Kidney capillary endothelial cell (primary cell): ENCODE data around the gene TUBD1.
"Not testable (repeated sequence)": the region's sequence is repeated elsewhere in the genome, so short reads cannot be mapped to it uniquely, and the experiment has no call there.

Source experiments
- DNase-seq: peaks from one replicate; pipeline ENCODE4 v3.0.0-alpha.2; 2018; ENCODE audit warnings: low spot score

The TUBD1 gene, protein sequence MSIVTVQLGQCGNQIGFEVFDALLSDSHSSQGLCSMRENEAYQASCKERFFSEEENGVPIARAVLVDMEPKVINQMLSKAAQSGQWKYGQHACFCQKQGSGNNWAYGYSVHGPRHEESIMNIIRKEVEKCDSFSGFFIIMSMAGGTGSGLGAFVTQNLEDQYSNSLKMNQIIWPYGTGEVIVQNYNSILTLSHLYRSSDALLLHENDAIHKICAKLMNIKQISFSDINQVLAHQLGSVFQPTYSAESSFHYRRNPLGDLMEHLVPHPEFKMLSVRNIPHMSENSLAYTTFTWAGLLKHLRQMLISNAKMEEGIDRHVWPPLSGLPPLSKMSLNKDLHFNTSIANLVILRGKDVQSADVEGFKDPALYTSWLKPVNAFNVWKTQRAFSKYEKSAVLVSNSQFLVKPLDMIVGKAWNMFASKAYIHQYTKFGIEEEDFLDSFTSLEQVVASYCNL

DNA sequence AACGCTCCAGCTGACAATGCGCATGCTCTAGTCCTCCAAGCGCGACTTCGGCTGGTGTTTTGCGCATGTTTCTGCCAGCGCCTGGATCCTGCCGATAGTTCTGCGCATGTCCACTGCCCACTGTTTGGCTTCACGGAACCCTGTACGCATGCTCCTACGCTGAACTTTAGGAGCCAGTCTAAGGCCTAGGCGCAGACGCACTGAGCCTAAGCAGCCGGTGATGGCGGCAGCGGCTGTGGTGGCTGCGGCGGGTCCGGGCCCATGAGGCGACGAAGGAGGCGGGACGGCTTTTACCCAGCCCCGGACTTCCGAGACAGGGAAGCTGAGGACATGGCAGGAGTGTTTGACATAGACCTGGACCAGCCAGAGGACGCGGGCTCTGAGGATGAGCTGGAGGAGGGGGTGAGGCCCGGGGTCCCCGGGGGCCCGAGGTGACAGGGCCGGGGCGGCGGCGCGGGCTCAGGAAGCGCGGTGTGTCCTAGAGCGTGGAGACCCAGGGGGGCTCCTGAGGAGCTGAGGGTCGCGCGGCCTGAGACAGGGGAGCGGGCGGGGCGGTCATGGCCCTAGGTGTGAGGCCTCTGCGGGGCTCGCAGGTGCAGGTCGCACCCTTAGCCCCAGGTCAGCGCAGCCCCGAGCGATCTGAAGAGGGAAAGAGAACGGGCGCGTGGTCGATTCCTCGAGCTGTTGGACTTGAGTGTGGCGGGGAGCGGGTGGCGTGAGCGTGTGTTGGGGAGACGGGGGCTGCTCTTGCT, at the start of gene TUBD1, which contains the start of gene RPS6KB1:
Gene TUBD1 (minus strand): TSS at position 20 of the 752 bp plus-strand sequence. CDS start 1,941 bp downstream, outside the sequence.
Gene RPS6KB1 (plus strand): TSS at position 198 of the 752 bp plus-strand sequence. CDS start 64 bp downstream, at position 262.
- peak; percentile 100 for DNase-seq

DNA sequence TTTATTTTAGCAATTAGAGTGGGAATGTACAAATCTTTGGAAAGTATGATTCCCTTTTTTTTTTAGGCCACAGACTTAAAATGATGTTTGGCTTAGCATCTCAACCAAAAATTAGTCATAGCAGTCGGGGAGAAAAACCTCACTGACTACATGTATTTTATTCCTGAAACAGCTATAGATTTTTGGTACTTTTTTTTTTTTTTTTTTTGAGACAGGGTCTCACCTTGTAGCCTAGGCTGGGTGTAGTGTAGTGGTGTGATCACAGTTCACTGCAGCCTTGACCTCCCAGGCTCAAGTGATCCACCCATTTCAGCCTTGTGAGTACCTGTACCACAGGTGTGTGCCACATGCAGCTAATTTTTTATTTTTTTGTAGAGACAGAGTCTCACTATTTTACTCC, 48.4 kb upstream of the TUBD1 start:
- no peak for DNase-seq

DNA sequence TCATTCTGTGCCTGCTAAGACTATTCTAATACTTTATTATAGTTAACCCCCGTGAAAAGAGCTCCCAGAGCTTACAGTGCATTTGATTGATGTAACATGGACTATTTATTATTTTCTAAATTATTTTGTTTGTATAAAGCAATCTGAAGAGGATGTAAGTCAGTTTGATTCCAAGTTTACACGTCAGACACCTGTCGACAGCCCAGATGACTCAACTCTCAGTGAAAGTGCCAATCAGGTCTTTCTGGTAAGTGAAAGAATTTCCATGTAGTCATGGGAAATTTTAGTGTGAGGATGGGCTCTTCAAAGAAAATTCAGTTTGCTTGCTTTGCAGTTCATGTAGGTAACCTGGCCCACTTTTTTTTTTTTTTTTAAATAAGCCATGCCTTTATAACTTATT, 48.0 kb upstream of the TUBD1 start:
- DNase-seq: not testable (repeated sequence)

DNA sequence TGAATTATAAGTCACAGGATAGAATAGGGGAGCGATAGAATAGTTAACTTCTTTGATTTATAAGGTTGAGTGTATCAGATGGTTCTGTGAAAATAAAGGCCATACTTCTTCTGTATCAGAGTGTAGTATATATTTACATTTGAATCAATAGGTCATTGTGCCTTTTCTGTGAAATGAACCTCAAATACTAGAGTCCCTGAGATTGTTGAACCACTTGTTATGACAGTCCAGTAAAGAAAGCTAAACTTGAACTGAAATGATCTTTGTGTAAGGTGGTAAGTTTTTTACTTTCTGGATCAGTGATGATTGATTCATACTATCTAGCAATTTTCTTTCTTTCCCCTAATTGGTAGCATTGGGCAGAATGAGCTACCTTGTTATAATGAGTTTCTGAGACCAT, 40.6 kb upstream of the TUBD1 start:
- DNase-seq: not testable (repeated sequence)

DNA sequence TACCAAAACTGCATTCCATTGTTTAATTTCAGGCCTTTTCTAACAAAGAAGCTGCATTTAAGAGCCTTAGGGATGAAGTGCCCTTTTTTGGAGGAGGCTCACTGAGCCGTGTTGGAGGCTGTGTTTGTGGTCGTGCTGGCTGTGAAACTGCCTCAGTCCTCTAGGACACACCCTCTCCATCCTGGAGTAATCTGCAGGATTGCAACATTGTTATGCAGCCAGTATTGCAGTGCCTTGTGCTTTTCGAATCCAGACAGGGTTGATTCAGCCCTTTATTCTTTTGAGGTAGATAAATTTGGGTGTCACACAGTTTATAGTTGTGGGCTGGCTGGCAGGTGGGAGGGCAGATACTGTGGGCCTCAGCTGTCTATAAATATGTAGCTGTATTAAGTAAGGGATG, 38.0 kb upstream of the TUBD1 start:
- DNase-seq: not testable (repeated sequence)

DNA sequence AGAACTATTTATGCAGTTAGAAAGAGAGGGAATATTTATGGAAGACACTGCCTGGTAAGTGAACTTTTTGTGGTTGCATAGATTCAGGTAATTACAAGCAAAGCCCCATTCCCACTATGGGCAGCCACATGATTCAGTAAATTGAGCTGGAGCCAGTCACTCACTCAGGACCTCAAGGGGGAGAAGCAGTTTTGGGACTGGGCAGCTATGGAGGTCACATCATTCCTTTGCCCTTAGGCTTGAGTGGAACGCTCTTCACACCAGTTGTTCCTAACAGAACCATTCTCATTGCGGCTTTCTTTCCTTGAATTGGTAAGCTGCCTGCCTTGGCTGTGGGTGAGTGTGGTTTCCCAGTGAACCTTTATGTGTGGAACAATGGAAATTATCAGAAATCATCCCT, 37.4 kb upstream of the TUBD1 start:
- not testable (repeated sequence) for DNase-seq

DNA sequence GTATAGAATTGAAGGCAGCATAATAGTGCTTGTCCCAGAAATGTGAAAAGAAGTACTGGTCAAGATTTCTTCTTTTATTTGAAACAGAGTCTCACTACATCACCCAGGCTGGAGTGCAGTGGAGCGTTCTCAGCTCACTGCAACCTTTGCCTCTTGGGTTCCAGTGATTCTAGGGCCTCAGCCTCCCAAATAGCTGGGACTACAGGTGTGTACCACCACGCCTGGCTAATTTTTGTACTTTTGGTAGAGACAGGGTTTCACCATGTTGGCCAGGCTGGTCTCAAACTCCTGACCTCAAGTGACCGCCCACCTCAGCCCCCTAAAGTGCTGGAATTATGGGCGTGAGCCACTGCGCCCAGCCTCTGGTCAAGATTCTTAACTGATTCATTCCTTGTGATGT, 27.9 kb upstream of the TUBD1 start:
- not testable (repeated sequence) for DNase-seq

DNA sequence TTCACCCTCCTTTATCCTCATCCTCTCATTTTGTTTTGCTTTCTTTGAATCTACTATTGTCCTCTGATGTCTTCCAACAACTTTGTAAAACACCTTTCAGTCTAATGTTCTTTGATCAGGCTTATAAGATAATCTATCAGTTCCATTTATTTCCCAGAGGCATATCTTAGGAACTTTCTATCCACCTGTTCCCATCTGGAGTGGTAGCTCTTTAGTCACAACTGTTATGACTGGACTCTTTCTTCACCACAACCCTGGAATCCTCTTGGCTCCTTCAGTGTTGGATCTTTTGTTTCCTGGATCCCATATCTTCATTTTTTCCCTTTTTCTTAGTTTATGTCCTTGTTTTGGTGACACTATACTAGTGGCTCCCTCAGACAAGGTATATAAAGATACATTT, 23.7 kb upstream of the TUBD1 start:
- DNase-seq: no peak

DNA sequence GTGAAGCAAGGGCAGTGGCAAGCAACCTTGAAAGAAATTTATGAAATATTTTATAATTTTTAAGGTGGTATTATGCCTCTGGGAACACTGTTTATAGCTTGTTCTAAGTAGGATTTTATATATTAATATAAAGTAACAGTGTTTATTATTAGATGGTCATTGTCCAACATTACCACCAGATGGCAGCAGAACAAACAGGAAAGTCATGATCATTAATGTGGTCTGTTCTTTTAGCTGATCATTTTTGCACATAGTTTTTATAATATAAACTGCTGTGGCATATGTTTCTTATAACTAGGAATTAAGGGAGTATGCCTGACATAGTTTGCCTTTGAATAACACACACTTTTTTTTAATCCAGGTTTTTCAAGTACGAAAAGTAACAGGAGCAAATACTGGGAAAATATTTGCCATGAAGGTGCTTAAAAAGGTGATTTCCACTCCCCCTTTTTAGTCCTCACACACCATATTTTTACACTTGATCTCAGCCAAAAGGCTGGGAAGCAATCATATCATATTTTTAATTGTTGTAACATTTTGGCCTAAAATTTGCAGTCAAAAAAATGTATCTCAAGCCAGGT, 21.6 kb upstream of the TUBD1 start:
- DNase-seq: peak; percentile 42

DNA sequence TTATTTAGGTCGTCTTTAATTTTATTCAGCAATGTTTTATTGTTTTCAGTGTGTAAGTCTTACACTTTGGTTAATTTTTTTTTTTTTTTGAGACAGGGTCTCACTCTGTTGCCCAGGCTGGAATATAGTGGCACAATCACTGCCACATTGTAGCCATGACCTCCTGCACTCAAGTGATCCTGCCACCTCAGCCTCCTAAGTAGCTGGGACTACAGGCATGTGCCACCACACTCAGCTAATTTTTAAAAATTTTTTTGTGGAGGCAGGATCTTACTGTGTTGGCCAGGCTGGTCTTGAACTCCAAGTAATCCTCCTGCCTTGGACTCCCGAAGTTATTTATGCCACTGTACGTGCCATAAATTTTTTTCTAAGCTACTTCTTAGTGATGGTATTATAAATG, 14.7 kb upstream of the TUBD1 start:
- no peak for DNase-seq

DNA sequence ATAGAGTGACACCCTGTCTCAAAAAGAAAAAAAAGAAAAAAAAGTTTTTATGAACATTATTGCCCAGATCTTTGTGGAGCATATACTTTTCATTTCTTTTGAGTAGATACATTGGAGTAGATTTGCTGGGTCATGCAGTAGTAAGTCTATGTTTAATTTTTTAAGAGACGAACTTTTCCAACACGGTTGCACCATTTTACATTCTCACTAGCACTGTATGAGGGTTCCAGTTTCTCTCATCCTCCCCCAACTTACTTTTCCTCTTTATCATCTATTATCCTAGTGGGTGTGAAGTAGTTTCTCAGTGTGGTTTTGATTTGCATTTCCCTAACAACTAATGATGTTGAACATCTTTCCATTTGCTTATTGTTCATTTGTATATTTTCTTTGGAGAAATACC, 10.7 kb upstream of the TUBD1 start:
- DNase-seq: no peak

DNA sequence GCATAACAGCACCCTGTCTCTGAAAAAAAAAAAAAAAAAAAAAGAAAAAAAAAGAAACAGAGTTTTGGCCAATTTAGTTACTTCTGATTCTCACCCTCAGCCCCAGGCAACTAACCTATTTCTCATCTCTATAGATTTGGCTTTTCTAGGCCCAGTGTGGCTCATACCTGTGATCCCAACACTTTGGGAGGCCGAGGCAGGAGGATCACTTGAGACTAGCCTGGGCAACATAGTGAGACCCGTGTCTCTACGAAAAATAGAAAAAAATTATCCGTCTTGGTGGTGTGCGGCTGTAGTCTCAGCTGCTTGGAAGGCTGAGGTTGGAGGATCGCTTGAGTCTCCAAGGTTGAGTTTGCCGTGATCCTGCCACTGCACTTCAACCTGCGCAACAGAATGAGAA, 8.9 kb upstream of the TUBD1 start:
- no peak for DNase-seq

DNA sequence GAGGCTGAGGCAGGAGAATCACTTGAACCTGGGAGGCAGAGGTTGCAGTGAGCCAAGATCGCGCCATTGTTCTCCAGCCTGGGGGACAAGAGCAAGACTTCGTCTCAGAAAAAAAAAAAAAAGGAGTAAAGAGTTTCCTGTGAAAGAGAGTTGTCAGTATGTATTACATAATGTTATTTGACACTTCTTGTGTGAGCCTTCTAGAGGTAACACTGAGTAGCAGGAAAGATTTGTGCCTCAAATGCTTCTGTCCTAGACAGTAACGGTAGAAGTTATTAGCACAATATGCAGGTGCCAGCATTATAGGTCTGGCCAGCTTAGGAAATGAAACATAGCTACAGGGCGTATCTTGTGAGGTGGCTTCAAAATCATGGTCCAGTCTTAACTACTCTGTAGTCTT, 6.4 kb upstream of the TUBD1 start:
- DNase-seq: no peak

DNA sequence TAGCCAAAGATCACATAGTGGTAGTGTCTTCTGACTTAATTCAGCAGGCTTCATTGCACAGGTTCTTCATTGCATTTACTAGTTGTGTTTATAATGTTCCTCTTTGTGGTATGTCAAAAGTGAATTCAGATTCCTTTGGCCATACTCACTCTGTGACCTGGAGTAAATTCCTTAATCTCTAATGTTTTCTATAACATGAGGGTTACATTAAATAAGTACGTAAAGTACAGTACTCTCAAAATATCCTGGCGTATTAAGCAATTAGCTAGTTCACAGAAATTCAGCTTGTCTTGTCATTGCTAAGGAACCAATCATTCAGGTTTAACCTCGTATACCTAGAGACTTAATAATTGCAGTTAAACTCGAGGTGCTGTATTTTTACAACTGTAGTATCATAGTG, 4.3 kb upstream of the TUBD1 start:
- DNase-seq: no peak

DNA sequence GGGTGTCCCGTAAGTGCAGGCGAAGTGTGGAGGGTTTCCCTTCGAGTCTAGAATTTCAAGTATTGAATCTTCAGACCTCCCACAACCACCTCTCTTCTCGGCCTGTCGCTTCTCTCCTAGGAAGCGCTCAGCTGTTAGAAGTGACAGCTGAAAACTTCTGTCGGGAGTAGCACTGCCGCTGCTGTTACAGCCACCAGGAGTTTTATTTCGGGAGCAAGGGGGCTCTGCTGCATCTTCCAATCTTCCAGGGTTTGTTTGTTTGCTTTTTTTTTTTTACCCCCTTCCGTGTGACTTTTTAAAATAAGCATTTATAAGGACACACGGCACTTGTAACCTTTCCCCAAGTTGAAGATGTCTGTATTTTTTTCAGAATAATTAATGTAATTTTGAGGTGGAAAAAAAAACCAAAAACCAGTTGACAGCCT, 945 bp upstream of the TUBD1 start:
- DNase-seq: no peak

DNA sequence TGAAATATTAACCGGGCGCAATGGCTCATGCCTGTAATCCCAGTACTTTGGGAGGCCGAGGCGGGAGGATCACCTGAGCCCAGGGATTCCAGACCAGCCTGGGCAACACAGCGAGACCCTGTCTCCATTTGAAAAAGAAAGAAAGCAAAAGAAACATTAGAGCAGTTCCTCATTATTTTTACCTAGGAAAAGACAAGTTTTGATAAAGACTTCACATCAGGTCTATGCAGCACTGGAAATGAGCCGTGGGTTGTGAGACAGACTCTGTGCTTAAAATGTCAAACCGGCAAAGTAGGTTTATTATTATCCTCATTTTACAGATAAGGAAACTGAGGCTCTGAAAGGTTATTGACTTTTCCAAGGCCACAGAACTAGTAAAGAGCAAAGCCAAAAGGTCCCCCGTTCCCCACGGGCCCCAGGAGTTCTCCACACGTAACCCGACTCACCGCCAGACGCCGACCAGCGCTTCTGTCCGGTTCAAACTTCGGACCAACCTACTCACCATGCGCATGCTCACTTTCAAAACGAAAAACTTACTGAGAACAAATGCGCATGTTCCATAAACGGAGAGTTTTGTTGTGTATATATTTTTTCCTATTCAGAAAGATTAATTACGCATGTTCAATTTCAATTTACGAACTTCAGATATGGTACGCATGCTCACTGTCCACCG, 356 bp downstream of the TUBD1 start:
- no peak for DNase-seq

DNA sequence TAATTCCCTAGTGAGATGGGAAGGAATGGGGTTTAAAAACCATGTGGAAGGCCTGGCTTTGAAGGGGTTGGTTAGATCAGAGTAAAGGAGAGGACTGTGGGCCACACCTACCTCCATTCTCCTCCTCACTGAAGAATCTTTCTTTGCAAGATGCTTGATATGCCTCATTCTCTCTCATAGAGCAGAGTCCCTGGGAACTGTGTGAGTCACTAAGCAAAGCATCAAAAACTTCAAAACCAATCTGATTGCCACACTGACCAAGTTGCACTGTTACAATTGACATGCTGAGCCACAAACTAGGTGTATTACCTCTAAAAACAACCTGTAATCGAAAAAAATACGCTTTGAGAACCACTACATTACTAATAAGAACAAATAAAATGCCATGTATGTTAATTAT, 2.0 kb downstream of the TUBD1 start:
- no peak for DNase-seq

DNA sequence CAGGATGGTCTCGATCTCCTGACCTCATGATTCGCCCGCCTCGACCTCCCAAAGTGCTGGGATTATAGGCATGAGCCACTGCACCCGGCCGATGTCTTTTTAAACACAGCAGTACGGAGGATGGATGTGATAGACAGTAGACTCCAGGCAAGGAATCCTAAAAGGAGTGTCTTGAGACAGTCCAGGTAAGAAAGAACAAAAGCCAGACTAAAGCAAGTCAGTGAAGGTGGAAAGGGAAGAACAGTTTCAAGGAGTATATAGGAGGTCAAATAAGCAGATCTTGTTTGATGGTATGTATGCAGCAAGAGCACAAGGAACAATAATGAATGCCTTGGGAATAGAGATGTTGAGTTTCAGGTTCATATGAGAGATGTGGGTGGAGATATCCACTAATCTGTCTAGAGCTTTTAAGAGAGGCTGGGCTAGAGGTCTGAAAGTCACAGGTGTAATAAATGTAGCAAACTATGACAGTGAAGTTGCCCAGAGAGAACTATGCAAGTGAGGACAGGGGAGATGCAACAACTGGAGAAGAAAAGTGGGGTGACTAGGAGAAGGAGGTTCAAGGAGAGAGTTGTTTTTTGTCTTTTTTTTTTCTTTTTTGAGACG, 4.5 kb downstream of the TUBD1 start:
- no peak for DNase-seq

DNA sequence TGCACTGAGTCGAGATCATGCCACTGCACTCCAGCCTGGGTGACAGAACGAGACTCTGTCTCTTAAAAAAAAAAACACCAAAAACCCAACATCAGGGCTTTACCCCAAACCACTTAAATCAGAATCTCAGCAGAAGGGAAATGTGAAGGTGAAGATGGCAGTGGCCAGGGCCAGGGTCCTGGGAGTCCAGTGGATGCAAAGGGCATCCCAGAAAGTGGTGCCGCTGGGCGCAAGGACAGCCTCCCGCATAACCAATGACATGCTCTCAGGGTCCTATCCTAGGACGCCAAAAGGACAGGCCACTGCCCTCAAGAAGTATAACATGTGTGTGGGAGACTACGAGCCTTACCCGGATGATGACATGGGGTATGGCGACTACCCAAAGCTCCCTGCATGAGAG, 7.9 kb downstream of the TUBD1 start:
- DNase-seq: no peak

DNA sequence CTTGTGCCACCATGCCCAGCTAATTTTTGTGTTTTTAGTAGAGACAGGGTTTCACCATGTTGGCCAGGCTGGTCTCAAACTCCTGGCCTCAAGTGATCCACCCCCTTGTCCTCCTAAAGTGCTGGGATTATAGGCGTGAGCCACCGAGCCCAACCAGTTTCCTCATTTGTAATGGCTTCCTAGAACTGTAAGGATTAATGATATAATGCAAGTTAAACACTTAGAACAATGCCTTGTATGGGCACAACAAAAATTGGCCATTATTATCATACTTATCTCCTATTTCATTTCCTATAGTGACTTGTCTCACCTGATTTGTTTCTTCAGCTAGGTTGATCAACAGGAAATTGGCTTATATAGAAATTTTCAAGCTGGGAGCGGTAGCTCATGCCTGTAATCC, 14.1 kb downstream of the TUBD1 start:
- no peak for DNase-seq

DNA sequence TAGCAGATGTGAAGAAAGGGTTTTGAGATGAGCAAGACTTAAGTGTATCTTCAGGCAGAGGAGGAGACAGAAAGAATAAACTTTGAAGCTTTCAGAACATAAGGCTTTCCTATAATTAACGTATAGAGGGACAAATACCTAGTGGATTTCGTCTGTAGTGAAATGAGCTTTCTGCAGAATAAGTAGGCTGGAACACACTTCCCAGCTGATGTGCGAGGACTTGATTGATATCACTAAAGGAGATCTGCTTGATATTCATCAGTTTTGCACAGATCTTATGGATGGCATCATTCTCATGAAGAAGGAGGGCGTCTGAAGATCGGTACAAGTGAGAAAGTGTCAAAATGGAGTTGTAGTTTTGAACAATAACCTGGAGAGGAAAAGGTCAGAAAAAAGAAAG, 14.8 kb downstream of the TUBD1 start:
- DNase-seq: no peak

DNA sequence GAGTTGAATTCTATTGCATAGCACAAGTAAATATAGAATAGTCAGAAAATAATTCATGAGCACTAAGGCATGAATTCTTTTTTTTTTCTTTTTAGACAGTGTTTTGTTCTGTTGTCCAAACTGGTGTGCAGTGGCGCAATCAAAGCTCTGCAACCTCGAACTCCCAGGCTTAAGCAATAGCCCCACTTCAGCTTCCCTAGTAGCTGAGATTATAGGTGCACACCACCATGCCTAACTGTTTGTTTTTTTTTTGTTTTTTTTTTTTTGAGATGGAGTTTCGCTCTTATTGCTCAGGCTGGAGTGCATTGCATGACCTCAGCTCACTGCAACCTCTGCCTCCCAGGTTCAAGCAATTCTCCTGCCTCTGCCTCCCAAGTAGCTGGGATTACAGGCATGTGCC, 16.6 kb downstream of the TUBD1 start:
- DNase-seq: no peak
